Measurements from ENCODE around the gene PPIH.
"Not testable (repeated sequence)": the region's sequence is repeated elsewhere in the genome, so short reads cannot be mapped to it uniquely, and the experiment has no call there.

PPIH gene

DNA sequence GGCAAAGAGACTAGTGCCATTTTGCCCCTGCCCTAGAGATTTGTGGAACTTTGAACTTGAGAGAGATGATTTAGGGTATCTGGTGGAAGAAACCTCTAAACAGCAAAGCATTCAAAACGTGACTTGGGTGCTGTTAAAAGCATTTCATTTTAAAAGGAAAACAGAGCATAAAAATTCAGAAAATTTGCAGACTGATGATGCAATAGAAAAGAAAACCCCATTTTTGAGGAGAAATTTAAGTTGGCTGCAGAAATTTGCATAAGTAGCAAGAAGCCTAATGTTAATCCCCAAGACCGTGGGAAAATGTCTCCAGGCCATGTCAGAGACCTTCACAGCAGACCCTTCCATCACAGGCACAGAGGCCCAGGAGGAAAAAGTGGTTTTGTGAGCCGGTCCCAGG is 31.0 kb upstream of the PPIH start:
- POLR2A ChIA-PET; CTCF ChIA-PET; H3K4me3 ChIP-seq (ENCODE audit: low read depth, low read length); H3K27ac ChIP-seq (ENCODE audit: extremely low read depth, low read depth, low read length); H3K36me3 ChIP-seq (ENCODE audit: control insufficient read depth in 2 of 2, insufficient read depth in 1 of 2, low read length in 2 of 2); H3K9me3 ChIP-seq (ENCODE audit: control insufficient read depth, insufficient read depth, low read depth, low read length); H3K4me1 ChIP-seq (ENCODE audit: control insufficient read depth, insufficient read depth, low read length): not testable (repeated sequence)
- TF ChIP-seq ZNF585B (tag by site-specific recombination; IDR thresholded peaks at IDR 0.05) = peak; percentile 75

DNA sequence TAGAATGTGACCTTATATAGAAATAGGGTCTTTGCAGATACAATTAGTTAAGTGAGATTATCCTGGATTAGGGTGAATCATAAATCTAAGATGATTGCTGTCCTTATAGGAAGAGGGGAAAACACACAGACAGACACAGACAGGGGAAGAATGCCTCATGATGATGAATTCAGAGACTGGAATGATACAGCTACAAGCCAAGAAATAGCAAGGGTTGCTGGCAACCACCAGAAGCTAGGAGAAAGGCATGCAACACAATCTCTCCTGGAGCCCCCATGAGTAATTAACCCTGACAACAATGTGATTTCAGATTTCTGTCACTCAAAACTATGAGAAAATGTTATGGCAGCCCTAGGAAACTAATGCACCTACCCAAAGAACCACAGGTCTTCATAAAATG is 19.1 kb upstream of the PPIH start:
- Histone ChIP-seq H3K36me3 (ENCODE audit: control insufficient read depth in 2 of 2, insufficient read depth in 1 of 2, low read length in 2 of 2) (no peaks in the 10 kb centered on the region), H3K27ac (ENCODE audit: extremely low read depth, low read depth, low read length) (no peak overlapping the region), H3K9me3 (ENCODE audit: control insufficient read depth, insufficient read depth, low read depth, low read length) (no peaks in the 10 kb centered on the region), H3K4me1 (ENCODE audit: control insufficient read depth, insufficient read depth, low read length) (no peaks in the 10 kb centered on the region), H3K4me3 (ENCODE audit: low read depth, low read length) (no peak overlapping the region)
- no peak for TF ChIP-seq ZNF510 (tag by site-specific recombination; IDR thresholded peaks at IDR 0.05; ENCODE audit: insufficient replicate concordance)
- no peak for TF ChIP-seq FEZF1 (tag by site-specific recombination; IDR thresholded peaks at IDR 0.05)
- TF ChIP-seq, protein P1, sequence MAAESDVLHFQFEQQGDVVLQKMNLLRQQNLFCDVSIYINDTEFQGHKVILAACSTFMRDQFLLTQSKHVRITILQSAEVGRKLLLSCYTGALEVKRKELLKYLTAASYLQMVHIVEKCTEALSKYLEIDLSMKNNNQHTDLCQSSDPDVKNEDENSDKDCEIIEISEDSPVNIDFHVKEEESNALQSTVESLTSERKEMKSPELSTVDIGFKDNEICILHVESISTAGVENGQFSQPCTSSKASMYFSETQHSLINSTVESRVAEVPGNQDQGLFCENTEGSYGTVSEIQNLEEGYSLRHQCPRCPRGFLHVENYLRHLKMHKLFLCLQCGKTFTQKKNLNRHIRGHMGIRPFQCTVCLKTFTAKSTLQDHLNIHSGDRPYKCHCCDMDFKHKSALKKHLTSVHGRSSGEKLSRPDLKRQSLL (tag by site-specific recombination; IDR thresholded peaks at IDR 0.05) = no peak
- TF ChIP-seq, protein P2, sequence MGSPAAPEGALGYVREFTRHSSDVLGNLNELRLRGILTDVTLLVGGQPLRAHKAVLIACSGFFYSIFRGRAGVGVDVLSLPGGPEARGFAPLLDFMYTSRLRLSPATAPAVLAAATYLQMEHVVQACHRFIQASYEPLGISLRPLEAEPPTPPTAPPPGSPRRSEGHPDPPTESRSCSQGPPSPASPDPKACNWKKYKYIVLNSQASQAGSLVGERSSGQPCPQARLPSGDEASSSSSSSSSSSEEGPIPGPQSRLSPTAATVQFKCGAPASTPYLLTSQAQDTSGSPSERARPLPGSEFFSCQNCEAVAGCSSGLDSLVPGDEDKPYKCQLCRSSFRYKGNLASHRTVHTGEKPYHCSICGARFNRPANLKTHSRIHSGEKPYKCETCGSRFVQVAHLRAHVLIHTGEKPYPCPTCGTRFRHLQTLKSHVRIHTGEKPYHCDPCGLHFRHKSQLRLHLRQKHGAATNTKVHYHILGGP (tag by site-specific recombination; IDR thresholded peaks at IDR 0.05) = no peak
- ChIA-PET CTCF (interaction anchor here (0.5 kb wide), 1 partner anchor 219 kb away, joined by 5 read pairs; no protein-coding TSS in a partner anchor), POLR2A (no interaction called here)

DNA sequence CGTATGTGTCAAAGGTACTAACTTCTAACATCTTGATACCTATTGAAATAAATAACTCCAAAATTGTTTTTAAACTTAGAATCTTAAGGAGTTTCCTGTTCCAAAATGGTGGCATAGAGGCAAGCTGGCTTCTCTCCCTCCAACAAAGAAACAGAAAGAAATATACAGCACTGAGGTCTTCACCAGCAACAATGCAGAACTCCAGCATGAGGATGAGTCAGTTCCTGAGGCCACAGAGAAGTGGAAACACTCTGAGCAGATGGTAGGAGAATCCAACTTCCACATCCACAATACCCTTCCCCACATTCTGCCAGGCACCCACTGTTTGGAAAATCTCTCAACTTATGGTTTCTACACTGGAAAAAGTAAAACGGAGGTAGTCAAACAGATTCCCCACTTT is 12.2 kb upstream of the PPIH start:
- no peaks in the 10 kb centered on the region for H3K4me1 ChIP-seq (ENCODE audit: control insufficient read depth, insufficient read depth, low read length)
- POLR2A ChIA-PET = no interaction called here
- H3K36me3 ChIP-seq (ENCODE audit: control insufficient read depth in 2 of 2, insufficient read depth in 1 of 2, low read length in 2 of 2) = no peaks in the 10 kb centered on the region
- no peaks in the 10 kb centered on the region for H3K9me3 ChIP-seq (ENCODE audit: control insufficient read depth, insufficient read depth, low read depth, low read length)
- no peak overlapping the region for H3K4me3 ChIP-seq (ENCODE audit: low read depth, low read length)
- H3K27ac ChIP-seq (ENCODE audit: extremely low read depth, low read depth, low read length) = no peak overlapping the region
- CTCF ChIA-PET = interaction anchor here (1.2 to 1.8 kb wide), 2 partner anchors 68 to 306 kb away, joined by 4 to 5 read pairs; no protein-coding TSS in a partner anchor
- TF ChIP-seq ZNF514 (tag by site-specific recombination; IDR thresholded peaks at IDR 0.05) (no peak), GLIS1 (tag by site-specific recombination; IDR thresholded peaks at IDR 0.05) (no peak), SCRT1 (tag by site-specific recombination; IDR thresholded peaks at IDR 0.05; ENCODE audit: borderline replicate concordance) (no peak), ZXDB (tag by site-specific recombination; IDR thresholded peaks at IDR 0.05) (no peak), ZNF677 (tag by site-specific recombination; IDR thresholded peaks at IDR 0.05) (no peak), SETDB1 (IDR thresholded peaks at IDR 0.05; ENCODE audit: insufficient read length, low read length) (no peak), ZNF530 (tag by site-specific recombination; IDR thresholded peaks at IDR 0.05; ENCODE audit: low read depth) (no peak), ZNF132 (tag by site-specific recombination; IDR thresholded peaks at IDR 0.05; ENCODE audit: borderline replicate concordance) (no peak), ZNF76 (tag by site-specific recombination; IDR thresholded peaks at IDR 0.05; ENCODE audit: borderline replicate concordance, low read depth) (no peak), SALL2 (tag by site-specific recombination; IDR thresholded peaks at IDR 0.05; ENCODE audit: borderline replicate concordance) (no peak), MZF1 (tag by site-specific recombination; IDR thresholded peaks at IDR 0.05; ENCODE audit: borderline replicate concordance) (no peak)
- TF ChIP-seq, protein P3, sequence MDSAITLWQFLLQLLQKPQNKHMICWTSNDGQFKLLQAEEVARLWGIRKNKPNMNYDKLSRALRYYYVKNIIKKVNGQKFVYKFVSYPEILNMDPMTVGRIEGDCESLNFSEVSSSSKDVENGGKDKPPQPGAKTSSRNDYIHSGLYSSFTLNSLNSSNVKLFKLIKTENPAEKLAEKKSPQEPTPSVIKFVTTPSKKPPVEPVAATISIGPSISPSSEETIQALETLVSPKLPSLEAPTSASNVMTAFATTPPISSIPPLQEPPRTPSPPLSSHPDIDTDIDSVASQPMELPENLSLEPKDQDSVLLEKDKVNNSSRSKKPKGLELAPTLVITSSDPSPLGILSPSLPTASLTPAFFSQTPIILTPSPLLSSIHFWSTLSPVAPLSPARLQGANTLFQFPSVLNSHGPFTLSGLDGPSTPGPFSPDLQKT (IDR thresholded peaks at IDR 0.05; ENCODE audit: borderline replicate concordance, low read depth, low read length) = no peak
- TF ChIP-seq, protein P1 (tag by site-specific recombination; IDR thresholded peaks at IDR 0.05) = no peak
- TF ChIP-seq, protein P4, sequence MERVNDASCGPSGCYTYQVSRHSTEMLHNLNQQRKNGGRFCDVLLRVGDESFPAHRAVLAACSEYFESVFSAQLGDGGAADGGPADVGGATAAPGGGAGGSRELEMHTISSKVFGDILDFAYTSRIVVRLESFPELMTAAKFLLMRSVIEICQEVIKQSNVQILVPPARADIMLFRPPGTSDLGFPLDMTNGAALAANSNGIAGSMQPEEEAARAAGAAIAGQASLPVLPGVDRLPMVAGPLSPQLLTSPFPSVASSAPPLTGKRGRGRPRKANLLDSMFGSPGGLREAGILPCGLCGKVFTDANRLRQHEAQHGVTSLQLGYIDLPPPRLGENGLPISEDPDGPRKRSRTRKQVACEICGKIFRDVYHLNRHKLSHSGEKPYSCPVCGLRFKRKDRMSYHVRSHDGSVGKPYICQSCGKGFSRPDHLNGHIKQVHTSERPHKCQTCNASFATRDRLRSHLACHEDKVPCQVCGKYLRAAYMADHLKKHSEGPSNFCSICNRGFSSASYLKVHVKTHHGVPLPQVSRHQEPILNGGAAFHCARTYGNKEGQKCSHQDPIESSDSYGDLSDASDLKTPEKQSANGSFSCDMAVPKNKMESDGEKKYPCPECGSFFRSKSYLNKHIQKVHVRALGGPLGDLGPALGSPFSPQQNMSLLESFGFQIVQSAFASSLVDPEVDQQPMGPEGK (tag by site-specific recombination; IDR thresholded peaks at IDR 0.05) = no peak
- TF ChIP-seq, protein P5, sequence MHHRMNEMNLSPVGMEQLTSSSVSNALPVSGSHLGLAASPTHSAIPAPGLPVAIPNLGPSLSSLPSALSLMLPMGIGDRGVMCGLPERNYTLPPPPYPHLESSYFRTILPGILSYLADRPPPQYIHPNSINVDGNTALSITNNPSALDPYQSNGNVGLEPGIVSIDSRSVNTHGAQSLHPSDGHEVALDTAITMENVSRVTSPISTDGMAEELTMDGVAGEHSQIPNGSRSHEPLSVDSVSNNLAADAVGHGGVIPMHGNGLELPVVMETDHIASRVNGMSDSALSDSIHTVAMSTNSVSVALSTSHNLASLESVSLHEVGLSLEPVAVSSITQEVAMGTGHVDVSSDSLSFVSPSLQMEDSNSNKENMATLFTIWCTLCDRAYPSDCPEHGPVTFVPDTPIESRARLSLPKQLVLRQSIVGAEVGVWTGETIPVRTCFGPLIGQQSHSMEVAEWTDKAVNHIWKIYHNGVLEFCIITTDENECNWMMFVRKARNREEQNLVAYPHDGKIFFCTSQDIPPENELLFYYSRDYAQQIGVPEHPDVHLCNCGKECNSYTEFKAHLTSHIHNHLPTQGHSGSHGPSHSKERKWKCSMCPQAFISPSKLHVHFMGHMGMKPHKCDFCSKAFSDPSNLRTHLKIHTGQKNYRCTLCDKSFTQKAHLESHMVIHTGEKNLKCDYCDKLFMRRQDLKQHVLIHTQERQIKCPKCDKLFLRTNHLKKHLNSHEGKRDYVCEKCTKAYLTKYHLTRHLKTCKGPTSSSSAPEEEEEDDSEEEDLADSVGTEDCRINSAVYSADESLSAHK (tag by site-specific recombination; IDR thresholded peaks at IDR 0.05) = no peak
- TF ChIP-seq, protein P6, sequence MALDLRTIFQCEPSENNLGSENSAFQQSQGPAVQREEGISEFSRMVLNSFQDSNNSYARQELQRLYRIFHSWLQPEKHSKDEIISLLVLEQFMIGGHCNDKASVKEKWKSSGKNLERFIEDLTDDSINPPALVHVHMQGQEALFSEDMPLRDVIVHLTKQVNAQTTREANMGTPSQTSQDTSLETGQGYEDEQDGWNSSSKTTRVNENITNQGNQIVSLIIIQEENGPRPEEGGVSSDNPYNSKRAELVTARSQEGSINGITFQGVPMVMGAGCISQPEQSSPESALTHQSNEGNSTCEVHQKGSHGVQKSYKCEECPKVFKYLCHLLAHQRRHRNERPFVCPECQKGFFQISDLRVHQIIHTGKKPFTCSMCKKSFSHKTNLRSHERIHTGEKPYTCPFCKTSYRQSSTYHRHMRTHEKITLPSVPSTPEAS (tag by site-specific recombination; IDR thresholded peaks at IDR 0.05) = no peak
